ENCODE results near the gene UBE2D3. TPM values are rescaled to one million over a fixed set of nuclear protein-coding genes. Genes with fewer than 3 reads are reported as not detected.
"Not testable (repeated sequence)": the region's sequence is repeated elsewhere in the genome, so short reads cannot be mapped to it uniquely, and the experiment has no call there.

The UBE2D3 gene
- total and polyA plus RNA-seq, 2 experiments from 2014 or later, result 305 to 326 TPM

GRCh38 chr4:102823897-102824296 lies 3.5 kb downstream of the UBE2D3 start:
- Histone ChIP-seq H2AFZ (no peak overlapping the region), H3K36me3 (ENCODE audit: low read depth) (0 out of 2 replicates have a peak, but pooled peaks cover 9% of the 10 kb centered on the region), H3K9ac (peak overlapping the region; percentile 99), H3K4me1 (ENCODE audit: insufficient read depth) (peaks cover 51% of the 10 kb centered on the region), H3K4me3 (peak overlapping the region; percentile 96), H3K4me2 (ENCODE audit: unreplicated experiment) (peak overlapping the region; percentile 91), H3F3A (ENCODE audit: insufficient read depth) (peaks cover 70% of the 10 kb centered on the region), H3K9me3 (ENCODE audit: low read depth) (no peaks in the 10 kb centered on the region), H3K9me2 (ENCODE audit: insufficient read depth) (no peaks in the 10 kb centered on the region), H4K20me1 (ENCODE audit: insufficient read depth) (peaks cover 48% of the 10 kb centered on the region), H3K27ac (peak overlapping the region; percentile 100), H3K27me3 (replicated peaks; ENCODE audit: insufficient read depth) (no peaks in the 10 kb centered on the region), H3K79me2 (ENCODE audit: insufficient read depth) (peaks cover 84% of the 10 kb centered on the region)
- no peak for TF ChIP-seq EZH2 (IDR thresholded peaks at IDR 0.05; ENCODE audit: insufficient read depth, poor library complexity, severe bottlenecking)
- TF ChIP-seq EZH2phosphoT487 (IDR thresholded peaks at IDR 0.05; ENCODE audit: insufficient read depth, low read depth), result no peak
- in situ Hi-C loops (cut with MboI), result no loop called here
- 66 to 68% methylated on average over 4 of the region's 4 CpGs for WGBS, 2 experiments (ENCODE audit: low coverage in 1 of 2, low lambda C conversion rate in 2 of 2, missing lambda C conversion rate in 2 of 2)
- DNase-seq, result peak; percentile 45

GRCh38 chr4:102823464-102823863 lies 3.9 kb downstream of the UBE2D3 start:
- Histone ChIP-seq H3K36me3 (ENCODE audit: low read depth) (0 out of 2 replicates have a peak, but pooled peaks cover 9% of the 10 kb centered on the region), H3K27ac (peak overlapping the region; percentile 100), H3F3A (ENCODE audit: insufficient read depth) (peaks cover 70% of the 10 kb centered on the region), H3K4me3 (peak overlapping the region; percentile 96), H3K9me3 (ENCODE audit: low read depth) (no peaks in the 10 kb centered on the region), H3K4me2 (ENCODE audit: unreplicated experiment) (peak overlapping the region; percentile 91), H3K4me1 (ENCODE audit: insufficient read depth) (peaks cover 51% of the 10 kb centered on the region), H3K79me2 (ENCODE audit: insufficient read depth) (peaks cover 84% of the 10 kb centered on the region), H2AFZ (no peak overlapping the region), H3K9me2 (ENCODE audit: insufficient read depth) (no peaks in the 10 kb centered on the region), H3K27me3 (replicated peaks; ENCODE audit: insufficient read depth) (no peaks in the 10 kb centered on the region), H3K9ac (peak overlapping the region; percentile 99), H4K20me1 (ENCODE audit: insufficient read depth) (peaks cover 52% of the 10 kb centered on the region)
- no peak for TF ChIP-seq EZH2phosphoT487 (IDR thresholded peaks at IDR 0.05; ENCODE audit: insufficient read depth, low read depth)
- TF ChIP-seq EZH2 (IDR thresholded peaks at IDR 0.05; ENCODE audit: insufficient read depth, poor library complexity, severe bottlenecking), result no peak
- WGBS, 2 experiments (ENCODE audit: low coverage in 1 of 2, low lambda C conversion rate in 2 of 2, missing lambda C conversion rate in 2 of 2), result 16 to 20% methylated on average over 4 of the region's 4 CpGs
- DNase-seq, result no peak
- in situ Hi-C loops (cut with MboI), result no loop called here

- Histone ChIP-seq H2AFZ (no peak overlapping the region), H3K36me3 (ENCODE audit: low read depth) (peaks cover 14% of the 10 kb centered on the region; the same call in 1 of the 2 replicates), H3F3A (ENCODE audit: insufficient read depth) (peaks cover 78% of the 10 kb centered on the region), H3K9me2 (ENCODE audit: insufficient read depth) (no peaks in the 10 kb centered on the region), H3K4me3 (peak overlapping the region; percentile 42), H4K20me1 (ENCODE audit: insufficient read depth) (peaks cover 70% of the 10 kb centered on the region), H3K79me2 (ENCODE audit: insufficient read depth) (peaks cover 100% of the 10 kb centered on the region), H3K4me2 (ENCODE audit: unreplicated experiment) (peak overlapping the region; percentile 91), H3K27ac (peak overlapping the region; percentile 74), H3K9ac (peak overlapping the region; percentile 21; the same call in 1 of the 2 replicates), H3K4me1 (ENCODE audit: insufficient read depth) (peaks cover 87% of the 10 kb centered on the region), H3K9me3 (ENCODE audit: low read depth) (no peaks in the 10 kb centered on the region), H3K27me3 (replicated peaks; ENCODE audit: insufficient read depth) (no peaks in the 10 kb centered on the region)
- peak; percentile 31 for DNase-seq
- in situ Hi-C loops (cut with MboI), result no loop called here
- TF ChIP-seq EZH2phosphoT487 (IDR thresholded peaks at IDR 0.05; ENCODE audit: insufficient read depth, low read depth) (no peak), EZH2 (IDR thresholded peaks at IDR 0.05; ENCODE audit: insufficient read depth, poor library complexity, severe bottlenecking) (no peak)
- 70 to 76% methylated on average over 8 of the region's 8 CpGs for WGBS, 2 experiments (ENCODE audit: low coverage in 1 of 2, low lambda C conversion rate in 2 of 2, missing lambda C conversion rate in 2 of 2)
Measured at GRCh38 chr4:102819588-102820365, 7.6 kb downstream of the UBE2D3 start.

- Histone ChIP-seq H3K79me2 (ENCODE audit: insufficient read depth) (peaks cover 100% of the 10 kb centered on the region), H3F3A (ENCODE audit: insufficient read depth) (peaks cover 78% of the 10 kb centered on the region), H3K4me1 (ENCODE audit: insufficient read depth) (peaks cover 90% of the 10 kb centered on the region), H4K20me1 (ENCODE audit: insufficient read depth) (peaks cover 66% of the 10 kb centered on the region), H3K27ac (peak overlapping the region; percentile 74), H3K4me2 (ENCODE audit: unreplicated experiment) (peak overlapping the region; percentile 91), H3K4me3 (peak overlapping the region; percentile 42; the same call in 1 of the 2 replicates), H3K36me3 (ENCODE audit: low read depth) (peaks cover 12% of the 10 kb centered on the region; the same call in 1 of the 2 replicates)
- in situ Hi-C loops (cut with MboI); H3K9me3 ChIP-seq (ENCODE audit: low read depth); H2AFZ ChIP-seq; H3K27me3 ChIP-seq (replicated peaks; ENCODE audit: insufficient read depth); H3K9me2 ChIP-seq (ENCODE audit: insufficient read depth); DNase-seq; H3K9ac ChIP-seq: not testable (repeated sequence)
- WGBS, 2 experiments (ENCODE audit: low coverage in 1 of 2, low lambda C conversion rate in 2 of 2, missing lambda C conversion rate in 2 of 2), result 91 to 93% methylated on average over 10 of the region's 10 CpGs
Measured at GRCh38 chr4:102819100-102819499, 8.3 kb downstream of the UBE2D3 start.
